KMS-11 (cell line): ENCODE measurements around the gene SBSN.

Source experiments
- H2AFZ ChIP-seq: fragments of 200-600 bp; sonication (generic); 2 replicates; pipeline ENCODE4 v1.6.1; 2016; ENCODE audit warnings: antibody characterized with exemption, mixed run types, low read depth
- H3K27ac ChIP-seq: fragments of 200-600 bp; sonication (generic); 2 replicates; pipeline ENCODE4 v1.6.1; 2016; ENCODE audit warnings: mild to moderate bottlenecking, mixed run types
- H3K27me3 ChIP-seq: fragments of 200-600 bp; sonication (generic); 2 replicates; pipeline ENCODE4 v1.6.1; 2017; ENCODE audit warnings: mild to moderate bottlenecking, low read depth, mixed run types, moderate library complexity; ENCODE audit not compliant: insufficient read depth
- H3K36me3 ChIP-seq: fragments of 200-600 bp; sonication (generic); 2 replicates; pipeline ENCODE4 v1.6.1; 2017; ENCODE audit warnings: mild to moderate bottlenecking, mixed run types; ENCODE audit not compliant: insufficient read depth
- H3K4me1 ChIP-seq: fragments of 200-600 bp; sonication (generic); 2 replicates; pipeline ENCODE4 v1.6.1; 2016; ENCODE audit warnings: mild to moderate bottlenecking, low read depth, mixed run types; ENCODE audit not compliant: poor library complexity, severe bottlenecking
- H3K4me2 ChIP-seq: fragments of 200-600 bp; sonication (generic); 2 replicates; pipeline ENCODE4 v1.7.0; 2016; ENCODE audit warnings: mild to moderate bottlenecking, mixed run types
- H3K4me3 ChIP-seq: fragments of 200-600 bp; sonication (generic); IDR thresholded peaks from 2 replicates; pipeline ENCODE4 v1.6.1; 2017; ENCODE audit warnings: low read depth, low read length, mixed read lengths; ENCODE audit not compliant: insufficient read depth
- H3K79me2 ChIP-seq: fragments of 200-600 bp; sonication (generic); 2 replicates; pipeline ENCODE4 v1.6.1; 2016; ENCODE audit warnings: low read depth, mixed run types; ENCODE audit not compliant: insufficient read depth
- H3K9ac ChIP-seq: fragments of 200-600 bp; sonication (generic); 2 replicates; pipeline ENCODE4 v1.6.1; 2016; ENCODE audit warnings: mild to moderate bottlenecking, mixed run types
- H4K20me1 ChIP-seq: fragments of 200-600 bp; sonication (generic); 2 replicates; pipeline ENCODE4 v1.6.1; 2016; ENCODE audit warnings: mild to moderate bottlenecking, mixed run types; ENCODE audit not compliant: insufficient read depth
- TF ChIP-seq, protein P1 (sequence below): fragments of 200-600 bp; sonication (generic); conservative IDR thresholded peaks from 2 replicates; pipeline ENCODE4 v1.6.1; 2017; ENCODE audit warnings: low read depth, mild to moderate bottlenecking, antibody characterized with exemption, low read length, moderate library complexity, mixed read lengths

Gene SBSN

DNA sequence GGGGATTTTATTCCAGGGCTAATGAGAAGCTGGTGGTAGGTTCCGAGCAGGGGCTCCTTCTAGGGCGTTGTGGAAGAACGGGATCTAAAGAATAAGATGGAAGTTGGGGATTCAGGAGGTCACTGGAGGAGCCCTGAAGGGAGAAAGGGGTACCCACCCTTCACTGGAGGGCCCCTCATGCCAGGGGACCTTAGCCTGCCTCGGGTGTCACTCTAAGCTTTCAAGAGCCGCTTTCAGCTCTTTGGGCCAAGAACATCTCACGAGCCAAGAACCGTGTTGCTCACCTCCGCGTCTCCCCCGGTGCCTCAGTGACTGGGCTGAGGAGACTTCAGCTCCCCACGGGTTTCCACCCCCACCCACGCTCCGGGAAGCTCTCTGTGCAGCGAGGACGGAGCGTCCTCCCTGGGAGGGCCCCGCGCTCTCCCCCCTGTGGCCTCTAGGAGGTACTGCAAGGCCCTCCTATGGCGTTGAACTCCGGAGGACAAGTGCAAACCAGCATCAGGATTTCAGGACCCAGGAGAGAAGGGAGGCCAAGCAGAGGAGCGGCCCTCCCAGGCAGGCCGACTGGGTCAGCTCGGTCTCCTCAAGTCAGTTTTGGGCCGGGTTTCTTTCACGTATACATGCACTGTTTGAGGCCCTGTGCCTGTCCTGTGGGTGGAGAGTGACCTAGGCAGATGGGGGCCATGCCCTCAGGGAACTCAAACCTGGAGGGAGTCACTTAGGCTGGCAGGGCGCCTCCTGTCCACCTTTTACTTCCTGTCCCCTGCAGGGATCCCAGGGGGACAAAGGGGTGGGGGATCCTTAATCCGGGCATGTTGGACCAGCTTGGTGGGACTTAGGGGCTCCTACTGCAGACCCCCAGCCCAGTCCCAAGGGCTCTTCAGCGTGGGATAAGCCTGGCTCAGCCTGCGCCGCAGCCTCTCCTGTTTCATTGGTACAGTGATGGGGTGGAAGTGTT is 32.7 kb downstream of the SBSN start:
- Histone ChIP-seq H3K9ac (no peak overlapping the region), H2AFZ (peak overlapping the region; percentile 39; the same call in 1 of the 2 replicates), H3K27me3 (peaks cover 67% of the 10 kb centered on the region), H4K20me1 (no peaks in the 10 kb centered on the region), H3K4me1 (no peaks in the 10 kb centered on the region), H3K4me3 (no peak overlapping the region), H3K4me2 (no peak overlapping the region), H3K36me3 (no peaks in the 10 kb centered on the region), H3K27ac (no peak overlapping the region), H3K79me2 (no peaks in the 10 kb centered on the region)
- TF ChIP-seq, protein P1, sequence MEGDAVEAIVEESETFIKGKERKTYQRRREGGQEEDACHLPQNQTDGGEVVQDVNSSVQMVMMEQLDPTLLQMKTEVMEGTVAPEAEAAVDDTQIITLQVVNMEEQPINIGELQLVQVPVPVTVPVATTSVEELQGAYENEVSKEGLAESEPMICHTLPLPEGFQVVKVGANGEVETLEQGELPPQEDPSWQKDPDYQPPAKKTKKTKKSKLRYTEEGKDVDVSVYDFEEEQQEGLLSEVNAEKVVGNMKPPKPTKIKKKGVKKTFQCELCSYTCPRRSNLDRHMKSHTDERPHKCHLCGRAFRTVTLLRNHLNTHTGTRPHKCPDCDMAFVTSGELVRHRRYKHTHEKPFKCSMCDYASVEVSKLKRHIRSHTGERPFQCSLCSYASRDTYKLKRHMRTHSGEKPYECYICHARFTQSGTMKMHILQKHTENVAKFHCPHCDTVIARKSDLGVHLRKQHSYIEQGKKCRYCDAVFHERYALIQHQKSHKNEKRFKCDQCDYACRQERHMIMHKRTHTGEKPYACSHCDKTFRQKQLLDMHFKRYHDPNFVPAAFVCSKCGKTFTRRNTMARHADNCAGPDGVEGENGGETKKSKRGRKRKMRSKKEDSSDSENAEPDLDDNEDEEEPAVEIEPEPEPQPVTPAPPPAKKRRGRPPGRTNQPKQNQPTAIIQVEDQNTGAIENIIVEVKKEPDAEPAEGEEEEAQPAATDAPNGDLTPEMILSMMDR: peak; percentile 81

DNA sequence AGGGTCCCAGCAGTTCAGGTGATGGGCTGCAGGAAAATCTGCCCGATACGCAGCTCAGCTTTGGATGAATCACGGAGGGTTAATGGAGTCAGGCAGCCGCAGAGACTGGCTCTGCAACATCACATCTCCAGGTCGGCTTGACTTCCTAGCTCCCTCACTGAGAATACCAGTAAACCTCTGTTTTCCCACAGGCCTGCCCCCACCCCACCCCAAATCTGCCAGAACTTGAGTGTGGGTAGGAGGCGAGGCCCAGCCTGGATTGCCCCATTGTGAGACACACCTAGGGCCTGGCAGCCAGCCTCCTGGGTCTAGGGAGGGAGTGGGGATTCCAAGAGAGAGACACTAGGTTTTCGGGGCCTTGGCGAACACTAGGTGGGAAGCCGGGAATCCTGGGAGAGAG is 34.1 kb downstream of the SBSN start:
- TF ChIP-seq, protein P1: no peak
- no peak overlapping the region for H3K4me2 ChIP-seq
- H3K27me3 ChIP-seq: peaks cover 61% of the 10 kb centered on the region

DNA sequence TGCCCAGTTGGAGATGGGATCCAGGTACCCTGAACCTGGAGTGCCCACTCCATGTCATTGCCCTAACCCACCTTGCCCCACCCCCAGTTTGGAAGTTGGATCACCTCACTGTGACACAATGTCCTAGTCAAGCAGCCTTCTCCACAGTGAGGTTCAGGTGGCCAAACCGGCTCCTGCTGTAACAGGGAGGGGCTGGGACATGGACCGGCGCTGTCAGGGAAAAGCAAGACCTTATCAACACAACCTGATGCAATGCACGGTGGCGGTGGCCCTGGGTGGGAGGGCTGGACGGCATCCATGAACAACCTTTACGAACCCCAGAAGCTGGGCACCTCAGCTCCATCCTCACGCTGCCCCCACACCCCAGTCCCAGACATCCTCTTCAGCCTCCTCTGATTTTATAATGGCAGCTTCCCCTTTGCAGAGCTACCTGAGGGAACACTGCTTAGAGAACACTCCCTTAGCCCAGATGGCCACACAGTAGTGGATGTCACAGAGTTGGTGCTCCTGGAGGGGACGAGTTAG is 36.2 kb downstream of the SBSN start:
- no peaks in the 10 kb centered on the region for H3K79me2 ChIP-seq
- no peak overlapping the region for H3K4me2 ChIP-seq
- no peaks in the 10 kb centered on the region for H4K20me1 ChIP-seq
- TF ChIP-seq, protein P1: no peak
- peaks cover 60% of the 10 kb centered on the region for H3K27me3 ChIP-seq
- H3K4me1 ChIP-seq: no peaks in the 10 kb centered on the region
- no peak overlapping the region for H3K4me3 ChIP-seq
- H3K27ac ChIP-seq: no peak overlapping the region
- H2AFZ ChIP-seq: no peak overlapping the region
- H3K36me3 ChIP-seq: no peaks in the 10 kb centered on the region
- no peak overlapping the region for H3K9ac ChIP-seq

More for the DNA sequence above, 34.1 kb downstream of the SBSN start:
- Histone ChIP-seq H3K27ac (no peak overlapping the region), H4K20me1 (no peaks in the 10 kb centered on the region), H3K4me3 (no peak overlapping the region), H3K4me1 (no peaks in the 10 kb centered on the region), H3K36me3 (no peaks in the 10 kb centered on the region), H3K79me2 (no peaks in the 10 kb centered on the region), H3K9ac (no peak overlapping the region), H2AFZ (no peak overlapping the region)

DNA sequence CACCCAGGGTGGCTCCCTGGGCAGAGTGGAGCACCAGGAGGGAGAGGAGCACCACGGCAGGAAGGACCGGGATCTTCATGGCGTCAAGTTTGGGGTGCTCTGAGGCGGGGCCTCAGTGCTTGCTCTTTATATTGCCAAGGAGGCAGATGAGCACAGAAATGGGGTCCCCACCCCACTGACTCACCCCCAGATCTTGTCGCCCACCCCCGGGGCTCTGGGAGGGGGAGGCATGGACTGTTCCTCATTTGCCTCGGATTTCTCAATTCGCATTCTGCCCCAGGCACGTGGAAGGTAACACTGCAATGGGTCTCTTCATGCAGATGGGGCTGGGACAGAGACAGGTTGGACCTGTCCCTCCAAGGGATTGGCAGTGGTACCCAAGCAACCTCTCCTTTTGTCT is 37.7 kb downstream of the SBSN start, which contains the start of gene KRTDAP:
TSS of gene KRTDAP (minus strand) at position 101 of the 400 bp plus-strand sequence. CDS start at position 79, 22 bp downstream.
- Histone ChIP-seq H3K36me3 (no peaks in the 10 kb centered on the region), H4K20me1 (no peaks in the 10 kb centered on the region), H3K4me1 (no peaks in the 10 kb centered on the region), H3K4me3 (no peak within 1 kb of the TSS), H3K27me3 (peaks cover 67% of the 10 kb centered on the region), H3K79me2 (no peaks in the 10 kb centered on the region), H2AFZ (no peak within 1 kb of the TSS), H3K4me2 (no peak within 1 kb of the TSS), H3K27ac (no peak within 1 kb of the TSS), H3K9ac (no peak within 1 kb of the TSS)
- TF ChIP-seq, protein P1: no peak
